HG02943 (cell line): ENCODE measurements around the gene LOXL1.

ENCODE experiments used
- ATAC-seq: cut with Tn5 transposase; IDR thresholded peaks from one replicate; pipeline ENCODE4 v1.9.1; 2021; ENCODE audit warnings: mild to moderate bottlenecking, low read depth, moderate library complexity; ENCODE audit not compliant: unreplicated experiment

The LOXL1 gene

DNA sequence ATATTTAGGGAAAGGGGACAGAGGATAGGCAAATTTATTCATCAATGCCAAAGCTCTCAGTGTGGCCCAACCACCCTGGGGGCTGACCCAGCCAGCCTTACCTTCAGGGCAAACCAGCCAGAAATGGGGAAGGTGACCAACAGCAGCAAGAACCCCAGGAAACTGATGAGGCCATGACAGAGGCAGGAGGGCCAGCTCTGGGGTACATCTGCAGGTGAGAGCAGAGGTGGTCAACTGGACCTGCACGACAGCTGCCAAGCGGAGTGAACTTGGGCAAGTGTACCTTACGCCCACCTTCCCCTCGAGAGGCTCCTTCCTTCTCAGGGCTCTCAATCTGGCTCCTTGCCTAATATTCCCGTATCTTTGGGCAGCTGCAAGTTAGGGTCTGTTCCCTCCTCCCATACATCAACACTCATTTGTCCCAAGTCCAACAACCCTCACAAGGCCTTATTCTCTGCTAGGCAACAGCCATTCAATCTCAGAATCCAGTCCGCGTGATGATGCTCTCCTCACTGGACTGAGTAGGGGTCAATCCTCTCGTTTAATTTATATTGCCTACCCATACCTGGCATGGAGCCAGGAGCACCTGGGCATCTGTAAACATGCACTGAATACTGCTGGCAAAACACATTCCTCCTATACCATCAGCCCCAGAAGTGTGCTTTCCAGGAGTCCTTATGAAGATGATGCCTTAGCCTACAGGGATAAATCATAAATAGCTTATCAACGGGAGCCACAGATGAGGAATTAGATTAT lies 64.2 kb downstream of the LOXL1 start:
- no peak for ATAC-seq

DNA sequence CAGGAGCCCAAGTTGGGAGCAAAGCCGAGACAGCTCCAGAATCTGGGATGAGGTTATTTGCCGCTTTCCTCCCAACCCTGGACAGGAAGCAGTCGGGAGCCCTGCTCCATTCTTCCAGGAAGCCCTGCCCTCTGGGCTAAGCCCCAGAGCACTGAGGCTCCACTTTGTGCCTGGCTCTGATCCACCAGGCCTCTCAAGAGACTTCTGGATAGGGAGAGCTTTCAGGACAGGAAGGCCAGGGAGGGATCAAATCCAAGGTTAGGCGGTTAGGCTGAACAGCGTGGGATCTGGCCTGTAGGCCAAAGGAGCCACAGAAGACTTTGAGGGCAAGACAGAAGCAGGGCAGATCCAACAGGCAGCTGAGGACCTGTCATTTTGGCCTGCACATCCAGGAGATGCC lies 65.0 kb downstream of the LOXL1 start:
- no peak for ATAC-seq

- ATAC-seq, result peak; percentile 56
Observed at GRCh38 chr15:73991726-73992593, 65.7 kb downstream of the LOXL1 start, which contains the start of gene STOML1. TSS of gene STOML1 (minus strand) at chr15:73992295. CDS start at chr15:73992223, 72 bp downstream.

- no peak for ATAC-seq
Observed at GRCh38 chr15:73992594-73992898, 66.3 kb downstream of the LOXL1 start.

GRCh38 chr15:73993211-73993994 lies 67.1 kb downstream of the LOXL1 start:
- no peak for ATAC-seq

- ATAC-seq, result peak; percentile 74
Observed at GRCh38 chr15:73994413-73994883, 68.2 kb downstream of the LOXL1 start, which contains the start of gene PML. TSS of gene PML (plus strand) at chr15:73994716. CDS start at chr15:73994813, 97 bp downstream.

DNA sequence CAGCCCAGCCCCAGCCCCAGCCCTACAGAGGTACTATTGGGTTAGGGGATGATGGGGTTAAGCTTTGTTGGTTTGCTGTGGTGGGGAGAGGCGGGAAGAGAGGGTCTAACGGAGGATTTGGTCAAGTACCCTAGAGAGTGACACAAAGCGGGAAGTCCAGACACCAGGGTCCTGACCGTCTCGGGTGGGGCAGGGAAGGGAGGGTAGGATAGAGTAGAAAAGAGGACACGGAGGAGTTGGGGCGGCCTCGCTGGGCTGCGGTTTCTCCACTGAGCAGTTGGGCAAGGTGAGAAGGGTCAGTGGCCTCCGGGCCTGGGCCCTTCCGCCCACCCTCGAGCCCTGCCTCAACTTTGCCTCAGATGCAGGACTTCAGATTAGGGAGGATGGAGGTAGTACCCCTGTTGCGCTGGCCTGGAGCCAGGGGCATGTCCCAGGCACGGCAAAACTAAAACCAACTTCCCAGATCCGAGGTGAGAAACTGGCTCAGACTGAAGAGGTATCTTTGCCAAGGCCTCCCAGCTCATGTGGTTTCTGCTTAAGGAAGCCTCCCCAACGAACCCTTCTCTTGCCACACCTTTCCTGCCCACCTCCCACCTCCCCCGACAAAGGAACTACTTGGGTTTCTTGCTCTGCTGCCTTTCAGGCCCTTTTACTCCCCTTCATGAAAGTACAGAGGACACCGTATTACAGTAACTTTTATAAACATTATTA lies 68.8 kb downstream of the LOXL1 start:
- ATAC-seq, result no peak

DNA sequence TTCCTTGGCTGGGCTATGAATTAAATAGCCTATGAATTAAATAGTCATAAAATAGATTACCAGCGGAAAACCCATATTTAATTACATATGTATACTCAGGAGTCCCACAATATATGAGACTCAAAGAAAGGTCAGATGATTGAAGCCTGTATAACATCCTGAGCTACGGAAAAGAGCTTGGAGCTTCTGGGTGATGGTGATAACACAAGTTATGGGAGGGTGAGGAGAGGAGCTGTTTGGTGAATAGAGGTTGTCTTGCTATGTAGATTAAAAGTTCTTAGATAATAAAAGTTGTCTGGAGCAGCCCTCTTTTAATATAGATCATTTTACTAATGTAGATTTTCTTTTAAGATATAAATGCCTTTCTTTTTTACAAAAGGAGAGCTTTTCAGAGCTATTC lies 70.0 kb downstream of the LOXL1 start:
- ATAC-seq, result no peak

DNA sequence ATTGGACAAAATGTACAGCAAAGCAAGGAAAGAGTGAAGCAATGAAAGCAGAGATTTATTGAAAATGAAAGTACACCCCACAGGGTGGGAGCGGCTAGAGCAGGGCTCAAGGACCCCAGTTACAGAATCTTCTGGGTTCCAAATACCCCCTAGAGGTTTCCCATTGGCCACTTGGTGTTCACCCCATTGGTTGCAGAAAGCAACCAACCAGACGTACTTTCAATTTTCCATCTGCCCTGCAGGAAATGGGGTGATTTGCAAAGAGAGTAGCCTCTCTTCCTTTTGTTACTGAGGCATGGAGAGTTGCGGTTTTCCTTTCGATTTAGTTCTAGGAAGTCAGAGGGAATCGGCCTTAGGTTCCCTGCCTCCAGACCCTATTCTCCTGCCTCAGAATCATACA lies 70.7 kb downstream of the LOXL1 start:
- no peak for ATAC-seq

DNA sequence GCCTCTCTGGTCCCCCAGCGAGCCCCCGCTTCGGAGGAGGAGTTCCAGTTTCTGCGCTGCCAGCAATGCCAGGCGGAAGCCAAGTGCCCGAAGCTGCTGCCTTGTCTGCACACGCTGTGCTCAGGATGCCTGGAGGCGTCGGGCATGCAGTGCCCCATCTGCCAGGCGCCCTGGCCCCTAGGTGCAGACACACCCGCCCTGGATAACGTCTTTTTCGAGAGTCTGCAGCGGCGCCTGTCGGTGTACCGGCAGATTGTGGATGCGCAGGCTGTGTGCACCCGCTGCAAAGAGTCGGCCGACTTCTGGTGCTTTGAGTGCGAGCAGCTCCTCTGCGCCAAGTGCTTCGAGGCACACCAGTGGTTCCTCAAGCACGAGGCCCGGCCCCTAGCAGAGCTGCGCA lies 71.7 kb downstream of the LOXL1 start:
- ATAC-seq, result no peak
